Esophagus (tissue), 2 donors: ENCODE data around the gene GPRC5B. TPM values are rescaled to one million over a fixed set of nuclear protein-coding genes. Genes with fewer than 3 reads are reported as not detected.

Experiments used
- H3K27ac ChIP-seq, 2 donors: one replicate each; pipeline ENCODE4 v1.5.1; 2013; ENCODE audit warnings: low read depth in 2 of 2, mild to moderate bottlenecking in 2 of 2, inconsistent platforms in 1 of 2, low read length in 1 of 2, moderate library complexity in 1 of 2
- H3K27me3 ChIP-seq, 2 donors: one replicate each; pipeline ENCODE4 v1.6.1; 2013; ENCODE audit warnings: low read length in 2 of 2, control low read depth in 1 of 2, mild to moderate bottlenecking in 1 of 2; ENCODE audit not compliant: insufficient read depth in 2 of 2, control insufficient read depth in 1 of 2
- H3K36me3 ChIP-seq, 2 donors: one replicate each; pipeline ENCODE4 v1.6.1; 2013; ENCODE audit warnings: low read length in 1 of 2; ENCODE audit not compliant: control insufficient read depth in 2 of 2, insufficient read depth in 2 of 2
- H3K4me1 ChIP-seq, 2 donors: one replicate each; pipeline ENCODE4 v1.6.1; 2013; ENCODE audit warnings: low read length in 1 of 2; ENCODE audit not compliant: control insufficient read depth in 2 of 2, insufficient read depth in 2 of 2
- H3K4me3 ChIP-seq, 2 donors: one replicate each; pipeline ENCODE4 v1.5.1; 2013; ENCODE audit warnings: low read length in 2 of 2, mild to moderate bottlenecking in 2 of 2, low read depth in 1 of 2, moderate library complexity in 1 of 2
- H3K9me3 ChIP-seq, 2 donors: one replicate each; pipeline ENCODE4 v1.6.1; 2013; ENCODE audit warnings: mild to moderate bottlenecking in 2 of 2, low read depth in 1 of 2, low read length in 1 of 2, moderate library complexity in 1 of 2; ENCODE audit not compliant: control insufficient read depth in 2 of 2, insufficient read depth in 1 of 2
- WGBS, 2 donors: extraction: QIAGEN DNeasy Blood & Tissue Kit; methylation state at CpG; one replicate each; pipeline ENCODE4 v1.1.7; 2013; 5-methylcytosine and 5-hydroxymethylcytosine counted together
- polyA plus RNA-seq, 2 donors: library from polyadenylated mRNA; stranded (reverse); fragments of 200-250 nt; gene quantifications; one replicate each; pipeline ENCODE4 v1.2.3, GENCODE V29; 2013
- donor health status: healthy with polysubstance abuse.
- donor health status: Bipolar disorder and iron deficiency.

Gene GPRC5B
- polyA plus RNA-seq, 2 donors: 3.6 to 4.2 TPM

DNA sequence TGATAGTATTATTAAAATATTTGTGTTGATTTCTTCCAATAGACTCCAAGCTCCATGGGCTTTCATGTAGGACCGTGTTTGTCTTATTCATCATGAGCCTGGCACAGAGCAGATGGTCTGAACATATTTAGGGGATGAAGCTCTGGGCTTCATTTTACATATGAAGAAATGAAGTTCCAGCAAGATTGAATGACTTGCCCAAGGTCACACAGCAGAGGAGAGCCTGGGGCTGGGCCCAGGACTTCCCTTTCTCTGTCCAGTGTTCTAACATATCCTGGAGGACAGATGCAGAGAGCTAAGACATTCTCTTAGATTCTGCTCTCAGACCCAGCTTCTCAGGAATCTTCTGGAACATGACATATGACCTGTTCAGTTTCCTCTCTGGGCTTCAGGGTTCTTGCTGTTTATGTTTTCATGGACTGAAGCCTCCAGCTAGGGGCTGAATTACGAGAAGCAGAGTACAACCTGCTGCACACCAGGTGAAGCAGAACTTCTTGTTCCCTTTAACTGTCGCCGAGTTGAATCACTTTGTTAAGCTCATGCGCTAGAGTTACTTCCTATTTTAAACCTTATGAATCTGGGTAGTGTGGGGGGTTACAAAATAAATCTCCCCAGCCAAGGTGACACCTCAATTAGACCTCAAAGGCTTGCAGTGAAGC lies 53.6 kb downstream of the GPRC5B start:
- H3K4me1 ChIP-seq: no peaks in the 10 kb centered on the region
- H3K27ac ChIP-seq: no peak overlapping the region
- H3K4me3 ChIP-seq: no peak overlapping the region
- H3K27me3 ChIP-seq: no peaks in the 10 kb centered on the region
- no peaks in the 10 kb centered on the region for H3K36me3 ChIP-seq
- WGBS, 2 donors: 79% methylated on average over 5 of the region's 5 CpGs
- H3K9me3 ChIP-seq: no peaks in the 10 kb centered on the region

DNA sequence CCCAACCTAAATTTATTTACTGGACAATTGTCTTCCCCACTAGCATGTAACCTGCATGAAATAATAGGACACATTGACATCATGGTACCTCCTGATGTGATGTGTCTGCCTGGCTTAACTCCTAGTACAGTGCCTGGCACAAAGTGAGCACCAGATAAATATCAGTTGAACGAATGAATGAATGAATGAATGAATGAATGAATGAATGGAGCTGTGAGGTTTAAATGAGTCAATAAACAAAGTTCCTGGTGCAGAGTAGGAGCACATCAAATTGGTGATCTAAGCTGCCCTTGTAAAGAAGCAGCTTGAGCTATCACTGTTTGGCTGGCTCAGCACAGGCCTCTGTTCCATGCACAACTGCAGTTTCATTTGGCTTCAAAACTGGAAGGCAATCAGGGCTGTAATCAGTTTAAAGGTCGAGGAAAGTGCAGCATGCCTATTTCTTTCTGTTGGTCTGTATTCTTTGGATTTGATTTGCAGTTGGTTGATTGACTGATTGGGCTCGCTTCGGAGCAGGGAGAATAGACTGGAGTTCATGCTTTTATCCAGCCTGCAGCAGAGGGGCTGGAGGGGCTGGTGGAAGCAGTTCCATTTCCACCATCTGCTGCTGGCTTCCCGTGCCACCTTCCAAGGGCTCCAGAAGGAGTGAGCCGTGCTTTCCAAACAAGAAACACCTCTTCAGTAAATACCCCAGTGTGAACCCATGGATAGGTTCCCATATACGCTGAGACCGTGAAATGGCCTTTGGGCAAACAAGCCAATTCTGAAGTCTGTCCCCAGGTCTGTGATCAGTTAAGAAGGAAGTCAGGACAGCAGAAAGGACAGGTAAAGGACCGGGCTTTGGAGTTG lies 54.6 kb downstream of the GPRC5B start:
- Histone ChIP-seq H3K27me3 (no peaks in the 10 kb centered on the region), H3K27ac (no peak overlapping the region), H3K36me3 (no peaks in the 10 kb centered on the region), H3K9me3 (no peaks in the 10 kb centered on the region), H3K4me3 (no peak overlapping the region), H3K4me1 (no peaks in the 10 kb centered on the region)
- WGBS, 2 donors: 66 to 90% methylated on average over 9 of the region's 9 CpGs

DNA sequence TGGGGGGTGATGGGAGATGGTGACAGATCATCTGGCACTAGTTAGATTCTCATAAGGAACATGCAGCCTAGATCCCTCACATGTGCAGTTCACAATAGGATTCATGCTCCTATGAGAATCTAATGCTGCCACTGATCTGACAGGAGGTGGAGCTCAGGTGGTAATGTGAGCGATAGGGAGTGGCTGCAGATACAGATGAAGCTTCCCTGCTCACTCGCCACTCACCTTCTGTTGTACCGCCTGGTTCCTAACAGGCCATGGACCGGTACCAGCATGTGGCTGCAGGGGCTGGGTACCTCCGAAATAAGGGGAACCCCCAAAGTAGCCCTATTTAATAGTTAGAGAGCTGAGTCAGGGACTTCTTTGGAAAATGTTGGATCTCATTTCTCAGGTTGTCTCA lies 60.4 kb downstream of the GPRC5B start:
- Histone ChIP-seq H3K4me3 (no peak overlapping the region), H3K9me3 (no peaks in the 10 kb centered on the region), H3K4me1 (no peaks in the 10 kb centered on the region), H3K27ac (no peak overlapping the region), H3K27me3 (no peaks in the 10 kb centered on the region), H3K36me3 (no peaks in the 10 kb centered on the region)
- 91 to 92% methylated on average over 5 of the region's 5 CpGs for WGBS, 2 donors

DNA sequence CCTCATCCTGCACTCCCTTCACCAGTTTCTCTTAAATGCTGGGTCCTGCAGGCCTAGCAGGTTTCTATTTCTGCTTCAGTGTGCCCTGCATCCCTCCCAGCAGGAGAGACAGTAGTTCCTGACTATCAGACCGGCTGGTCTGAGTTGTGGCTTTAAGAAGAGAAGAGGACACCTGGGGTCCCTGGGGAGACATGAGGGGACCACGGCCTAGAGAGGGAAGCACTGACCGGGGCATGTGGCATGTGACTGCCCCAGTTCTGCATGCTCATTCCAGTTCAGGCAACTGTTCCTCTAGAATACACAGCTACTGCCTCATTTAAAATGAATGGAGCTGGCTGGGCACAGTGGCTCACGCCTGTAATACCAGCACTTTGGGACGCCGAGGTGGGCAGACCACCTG lies 61.3 kb downstream of the GPRC5B start:
- no peaks in the 10 kb centered on the region for H3K4me1 ChIP-seq
- H3K9me3 ChIP-seq: no peaks in the 10 kb centered on the region
- no peaks in the 10 kb centered on the region for H3K36me3 ChIP-seq
- no peak overlapping the region for H3K27ac ChIP-seq
- H3K4me3 ChIP-seq: no peak overlapping the region
- no peaks in the 10 kb centered on the region for H3K27me3 ChIP-seq
- 90 to 94% methylated on average over 6 of the region's 6 CpGs for WGBS, 2 donors

DNA sequence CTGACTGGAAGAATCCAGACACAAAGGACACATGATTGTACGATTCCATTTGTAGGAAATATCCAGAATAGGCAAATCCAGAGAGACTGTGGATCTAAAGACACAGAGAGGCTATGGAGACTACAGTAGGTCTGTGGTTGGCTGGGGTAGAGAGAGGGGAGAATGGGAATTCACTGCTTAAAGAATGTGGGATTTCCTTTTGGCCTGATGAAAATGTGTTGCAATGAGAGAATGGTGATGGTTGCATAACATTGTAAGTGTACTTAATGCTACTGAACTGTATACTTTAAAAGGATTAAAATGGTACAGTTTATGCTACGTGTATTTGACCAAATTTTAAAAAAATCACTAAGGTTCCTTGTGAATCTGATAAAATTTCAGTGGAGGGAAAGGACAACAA lies 62.1 kb downstream of the GPRC5B start:
- 83 to 90% methylated on average over 2 of the region's 2 CpGs for WGBS, 2 donors

DNA sequence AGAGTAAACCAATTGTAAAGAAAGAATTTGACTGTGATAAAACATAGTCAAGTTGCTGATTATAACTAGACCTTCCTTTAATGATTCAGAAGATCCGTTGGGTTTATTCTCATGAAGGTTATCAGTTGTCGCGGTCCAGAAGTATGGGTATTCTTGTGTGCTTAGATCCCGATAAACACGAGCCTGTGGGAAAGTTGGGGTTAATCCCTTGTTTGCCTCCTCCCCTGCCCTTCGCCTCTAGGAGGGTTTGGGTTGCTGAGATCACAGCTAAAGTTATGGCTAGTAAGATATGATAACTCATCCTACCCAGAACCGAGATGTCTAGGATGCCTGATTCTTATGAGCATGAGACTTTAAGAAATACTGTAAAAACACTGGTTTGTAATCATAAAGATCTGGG lies 66.8 kb downstream of the GPRC5B start:
- 79 to 90% methylated on average over 7 of the region's 7 CpGs for WGBS, 2 donors
- Histone ChIP-seq H3K36me3 (no peaks in the 10 kb centered on the region), H3K4me3 (no peak overlapping the region), H3K9me3 (no peaks in the 10 kb centered on the region), H3K27ac (no peak overlapping the region), H3K27me3 (no peaks in the 10 kb centered on the region), H3K4me1 (no peaks in the 10 kb centered on the region)

More for the DNA sequence above, 62.1 kb downstream of the GPRC5B start:
- no peak overlapping the region for H3K4me3 ChIP-seq
- no peaks in the 10 kb centered on the region for H3K27me3 ChIP-seq
- H3K9me3 ChIP-seq: no peaks in the 10 kb centered on the region
- no peak overlapping the region for H3K27ac ChIP-seq
- H3K36me3 ChIP-seq: no peaks in the 10 kb centered on the region
- H3K4me1 ChIP-seq: no peaks in the 10 kb centered on the region

DNA sequence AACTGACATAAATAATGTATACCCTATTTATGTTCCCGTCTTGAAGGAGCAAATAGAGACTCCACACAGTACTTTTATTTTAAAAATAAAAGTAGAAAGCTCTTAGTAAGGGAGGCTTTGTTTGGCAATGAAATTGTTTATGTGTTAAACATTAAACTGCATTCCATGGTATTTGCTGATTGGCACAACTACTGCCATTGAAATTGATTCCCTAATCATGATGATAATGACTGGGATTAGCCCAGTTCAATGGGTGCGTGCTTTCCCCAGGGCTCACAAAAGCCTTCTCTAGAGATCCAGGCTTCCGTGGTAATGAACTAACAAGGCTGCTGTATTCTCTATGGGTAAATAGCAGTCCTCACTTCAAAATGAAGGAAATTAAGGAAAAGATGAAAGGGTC lies 67.5 kb downstream of the GPRC5B start:
- Histone ChIP-seq H3K4me1 (no peaks in the 10 kb centered on the region), H3K4me3 (no peak overlapping the region), H3K27ac (no peak overlapping the region), H3K27me3 (no peaks in the 10 kb centered on the region), H3K36me3 (no peaks in the 10 kb centered on the region), H3K9me3 (no peaks in the 10 kb centered on the region)
- WGBS, 2 donors: 48 to 55% methylated on average over 3 of the region's 3 CpGs

DNA sequence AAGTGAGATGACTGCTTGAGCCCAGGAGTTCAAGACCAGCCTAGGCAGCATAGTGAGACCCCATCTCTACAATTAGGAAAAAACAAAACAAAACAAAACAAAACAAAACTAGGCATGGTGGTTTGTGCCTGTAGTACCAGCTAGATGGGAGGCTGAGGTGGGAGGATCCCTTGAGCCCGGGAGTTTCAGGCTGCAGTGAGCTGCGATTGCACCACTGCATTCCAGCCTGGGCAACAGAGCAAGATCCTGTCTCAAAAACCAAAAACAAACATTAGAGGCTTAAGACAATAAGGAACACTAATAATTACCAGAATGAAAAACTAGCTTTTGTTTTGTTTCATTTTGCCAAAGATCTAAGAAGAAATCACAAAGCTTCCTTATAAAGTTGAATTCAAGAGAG lies 69.2 kb downstream of the GPRC5B start:
- Histone ChIP-seq H3K27ac (no peak overlapping the region), H3K4me3 (no peak overlapping the region), H3K36me3 (no peaks in the 10 kb centered on the region), H3K9me3 (no peaks in the 10 kb centered on the region), H3K27me3 (no peaks in the 10 kb centered on the region), H3K4me1 (no peaks in the 10 kb centered on the region)
- 64 to 68% methylated on average over 2 of the region's 2 CpGs for WGBS, 2 donors

DNA sequence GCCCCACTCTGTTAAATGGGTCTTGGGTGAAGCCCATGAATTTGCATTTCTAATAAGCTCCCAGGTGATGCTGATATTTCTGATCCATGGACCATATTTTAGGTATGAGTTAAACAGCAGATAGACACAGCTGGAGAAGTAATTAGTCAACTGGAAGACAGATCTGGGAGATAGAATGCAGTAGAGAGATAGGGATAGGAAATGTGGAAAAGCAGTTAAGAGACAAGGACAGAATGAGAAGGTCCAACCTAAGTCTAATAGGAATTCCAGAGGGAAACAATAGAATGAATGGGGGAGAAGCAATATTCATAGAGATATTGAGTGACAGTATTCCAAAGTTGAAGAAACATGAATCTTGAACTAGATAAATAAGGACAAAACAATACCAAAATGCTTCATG lies 71.7 kb downstream of the GPRC5B start:
- Histone ChIP-seq H3K36me3 (no peaks in the 10 kb centered on the region), H3K4me1 (no peaks in the 10 kb centered on the region), H3K27ac (no peak overlapping the region), H3K27me3 (no peaks in the 10 kb centered on the region), H3K4me3 (no peak overlapping the region), H3K9me3 (no peaks in the 10 kb centered on the region)
